Stimulated activated naive CD4-positive, alpha-beta T cell (primary cell): Measurements from ENCODE around the gene UGT3A2.
"Not testable (repeated sequence)": the region's sequence is repeated elsewhere in the genome, so short reads cannot be mapped to it uniquely, and the experiment has no call there.

Experiments
- DNase-seq, 6 experiments: peaks; one replicate each; lab custom pipeline; 2025; lab: John Stamatoyannopoulos, UW

UGT3A2 gene

GRCh38 chr5:36054647-36055046 lies 12.0 kb downstream of the UGT3A2 start:
- no peak for DNase-seq

GRCh38 chr5:36052538-36052937 lies 14.1 kb downstream of the UGT3A2 start:
- DNase-seq = no peak

- no peak for DNase-seq
Observed at GRCh38 chr5:36049949-36050348, 16.7 kb downstream of the UGT3A2 start.

- DNase-seq = no peak
Observed at GRCh38 chr5:36047384-36048160, 19.1 kb downstream of the UGT3A2 start.

GRCh38 chr5:36045895-36046294 lies 20.8 kb downstream of the UGT3A2 start:
- DNase-seq = no peak

GRCh38 chr5:36041537-36041845 lies 25.2 kb downstream of the UGT3A2 start:
- DNase-seq = no peak

- DNase-seq = no peak
Observed at GRCh38 chr5:36040651-36041536, 25.8 kb downstream of the UGT3A2 start.

GRCh38 chr5:36035696-36036095 lies 31.0 kb downstream of the UGT3A2 start:
- no peak for DNase-seq

- DNase-seq = not testable (repeated sequence)
Observed at GRCh38 chr5:36034536-36035134, 32.0 kb downstream of the UGT3A2 start.

- no peak for DNase-seq
Observed at GRCh38 chr5:36033486-36033885, 33.2 kb downstream of the UGT3A2 start.

- no peak for DNase-seq
Observed at GRCh38 chr5:36033047-36033446, 33.6 kb downstream of the UGT3A2 start.

- DNase-seq = no peak
Observed at GRCh38 chr5:36031223-36031622, 35.5 kb downstream of the UGT3A2 start.

GRCh38 chr5:36029914-36030313 lies 36.8 kb downstream of the UGT3A2 start:
- DNase-seq = no peak

GRCh38 chr5:36028816-36029465 lies 37.7 kb downstream of the UGT3A2 start:
- no peak for DNase-seq

- no peak for DNase-seq
Observed at GRCh38 chr5:36027711-36028110, 39.0 kb downstream of the UGT3A2 start.

- no peak for DNase-seq
Observed at GRCh38 chr5:36026706-36027465, 39.8 kb downstream of the UGT3A2 start.

GRCh38 chr5:36022246-36022645 lies 44.4 kb downstream of the UGT3A2 start:
- not testable (repeated sequence) for DNase-seq

GRCh38 chr5:36019584-36019983 lies 47.1 kb downstream of the UGT3A2 start:
- DNase-seq = not testable (repeated sequence)

- no peak for DNase-seq
Observed at GRCh38 chr5:36017622-36018021, 49.1 kb downstream of the UGT3A2 start.

- DNase-seq = no peak
Observed at GRCh38 chr5:36017004-36017403, 49.7 kb downstream of the UGT3A2 start.

- no peak for DNase-seq
Observed at GRCh38 chr5:36013182-36013581, 53.5 kb downstream of the UGT3A2 start.

- no peak for DNase-seq
Observed at GRCh38 chr5:36009698-36010097, 57.0 kb downstream of the UGT3A2 start.
